ENCODE results near the gene SOX6.
A peak's percentile ranks its signal among the peaks of the same experiment; 100 is the strongest.

SOX6 gene

GRCh38 chr11:16276251-16276650 lies 80.1 kb downstream of the SOX6 start:
- H3K4me3 ChIP-seq (ENCODE audit: low read length), result no peak overlapping the region

DNA sequence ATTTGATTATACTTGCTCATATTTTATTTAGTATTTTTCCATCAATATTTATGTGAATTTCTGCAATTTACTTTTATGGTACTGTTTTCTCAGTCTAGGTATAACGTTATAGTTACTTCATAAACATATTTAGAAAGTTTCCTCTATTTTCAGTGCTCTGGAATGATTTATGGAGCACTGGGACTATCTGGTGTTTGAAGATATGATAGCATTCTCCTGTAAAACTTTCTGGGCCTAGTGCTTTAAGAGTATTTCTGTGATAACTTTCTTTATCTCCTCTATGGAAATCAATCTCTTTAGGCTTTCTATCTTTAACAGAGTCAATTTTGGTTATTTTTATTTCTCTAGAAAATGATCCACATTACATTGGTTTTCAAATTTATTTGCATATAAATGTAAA lies 85.1 kb downstream of the SOX6 start:
- DNase-seq (ENCODE audit: low read depth), result no peak
- TF ChIP-seq CTCF (IDR thresholded peaks at IDR 0.05; ENCODE audit: insufficient read depth, low read depth, low read length, missing control alignments), result no peak
- no peak overlapping the region for H3K4me3 ChIP-seq (ENCODE audit: low read length)

More at GRCh38 chr11:16276251-16276650, 80.1 kb downstream of the SOX6 start:
- TF ChIP-seq CTCF (IDR thresholded peaks at IDR 0.05; ENCODE audit: insufficient read depth, low read depth, low read length, missing control alignments), result no peak
- no peak for DNase-seq (ENCODE audit: low read depth)

- no peak overlapping the region for H3K4me3 ChIP-seq (ENCODE audit: low read length)
- DNase-seq (ENCODE audit: low read depth), result no peak
- no peak for TF ChIP-seq CTCF (IDR thresholded peaks at IDR 0.05; ENCODE audit: insufficient read depth, low read depth, low read length, missing control alignments)
These were observed 90.3 kb downstream of the SOX6 start for GRCh38 chr11:16266021-16266420.

GRCh38 chr11:16265022-16265421 lies 91.3 kb downstream of the SOX6 start:
- TF ChIP-seq CTCF (IDR thresholded peaks at IDR 0.05; ENCODE audit: insufficient read depth, low read depth, low read length, missing control alignments), result no peak
- no peak for DNase-seq (ENCODE audit: low read depth)
- no peak overlapping the region for H3K4me3 ChIP-seq (ENCODE audit: low read length)

GRCh38 chr11:16262645-16262955 lies 93.7 kb downstream of the SOX6 start:
- no peak for TF ChIP-seq CTCF (IDR thresholded peaks at IDR 0.05; ENCODE audit: insufficient read depth, low read depth, low read length, missing control alignments)
- H3K4me3 ChIP-seq (ENCODE audit: low read length), result no peak overlapping the region
- no peak for DNase-seq (ENCODE audit: low read depth)

DNA sequence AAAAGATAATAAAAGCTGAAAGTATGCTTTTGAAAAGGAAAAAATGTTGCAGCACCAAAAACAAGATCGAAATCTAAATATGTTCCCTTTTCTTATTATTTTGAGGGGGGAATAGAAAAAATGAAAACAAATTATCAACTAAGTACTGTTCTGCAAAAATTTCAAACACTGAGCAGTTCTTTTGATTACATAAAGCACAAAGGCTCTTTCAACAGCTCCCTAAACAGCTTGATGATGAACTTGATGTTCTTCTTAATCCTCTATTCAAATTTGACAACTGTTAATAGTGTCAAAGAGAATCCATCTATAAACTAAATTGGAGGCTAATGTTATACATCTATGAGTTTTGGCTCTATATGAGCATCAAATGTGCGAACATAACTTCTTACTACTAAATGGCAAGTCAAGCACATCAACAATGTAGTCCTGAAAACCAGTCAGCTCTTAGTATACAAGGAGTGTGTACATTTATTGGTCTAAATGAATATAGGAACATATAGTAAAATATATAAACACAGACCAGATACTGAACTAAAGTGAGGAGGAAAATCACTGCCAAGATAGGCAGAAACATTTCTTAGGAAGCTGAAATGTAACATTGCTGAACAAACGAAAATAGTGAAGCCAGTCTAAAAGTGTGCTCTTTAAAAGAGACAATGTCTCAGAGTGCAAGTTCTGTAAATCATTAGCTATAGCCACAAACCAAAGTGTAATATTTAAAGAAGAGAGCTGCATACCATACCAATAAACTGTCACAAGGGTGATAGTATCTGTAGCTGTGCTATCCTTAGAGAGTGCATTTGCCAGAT lies 94.3 kb downstream of the SOX6 start:
- H3K4me3 ChIP-seq (ENCODE audit: low read length), result no peak overlapping the region
- no peak for TF ChIP-seq CTCF (IDR thresholded peaks at IDR 0.05; ENCODE audit: insufficient read depth, low read depth, low read length, missing control alignments)
- no peak for DNase-seq (ENCODE audit: low read depth)

DNA sequence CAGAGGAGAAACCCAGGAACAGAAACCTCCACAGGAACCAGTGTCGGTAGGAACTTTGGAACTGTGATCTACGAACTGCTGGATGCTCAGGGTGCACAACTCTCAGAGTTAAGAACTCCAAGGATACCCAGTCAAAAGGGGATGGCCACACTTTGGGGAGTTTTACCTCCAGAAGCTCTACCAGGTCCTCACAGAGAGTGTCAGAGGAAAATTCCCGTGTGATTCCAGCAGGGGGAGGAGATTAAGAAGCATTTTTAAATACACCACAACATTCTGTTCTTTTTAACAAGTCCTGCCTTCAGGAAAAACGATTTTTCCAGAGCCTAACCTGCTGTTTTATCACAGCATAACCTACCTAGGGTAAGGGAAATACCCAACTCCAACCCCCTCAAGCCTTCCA lies 104.0 kb downstream of the SOX6 start:
- DNase-seq (ENCODE audit: low read depth), result peak; percentile 12
- TF ChIP-seq CTCF (IDR thresholded peaks at IDR 0.05; ENCODE audit: insufficient read depth, low read depth, low read length, missing control alignments), result peak; percentile 43
- no peak overlapping the region for H3K4me3 ChIP-seq (ENCODE audit: low read length)
